ENCODE data around the gene PBX1.

- TF ChIP-seq EZH2 (optimal IDR thresholded peaks at IDR 0.05; ENCODE audit: low read depth, low read length) (no peak), CTCF (IDR thresholded peaks at IDR 0.05; ENCODE audit: low read length) (no peak), EZH2phosphoT487 (IDR thresholded peaks at IDR 0.05; ENCODE audit: low read length) (no peak)
Measured at GRCh38 chr1:164670786-164671185, 111.8 kb downstream of the PBX1 start.
